Tibial nerve (tissue), 4 donors: ENCODE data around the gene TIGIT.

Source experiments
- CTCF ChIP-seq, 5 experiments: fragments of 200-600 bp in 3 of 5; fragments of 450-650 bp in 2 of 5; sonication (generic) in 3 of 5; IDR thresholded peaks; one replicate each; pipeline ENCODE4 v1.5.1; 2016 to 2019; ENCODE audit warnings: antibody characterized with exemption in 5 of 5, mild to moderate bottlenecking in 3 of 5, moderate library complexity in 2 of 5
- EP300 ChIP-seq, 2 donors: sonication (generic); formaldehyde crosslinking; IDR thresholded peaks; one replicate each; pipeline ENCODE4 v1.6.1; 2017; ENCODE audit warnings: antibody characterized with exemption in 2 of 2, mild to moderate bottlenecking in 1 of 2
- POLR2A ChIP-seq, 2 donors: fragments of 450-650 bp; IDR thresholded peaks; one replicate each; pipeline ENCODE4 v1.6.1; 2017; ENCODE audit warnings: antibody characterized with exemption in 2 of 2, mild to moderate bottlenecking in 2 of 2, moderate library complexity in 2 of 2

- no peak for TF ChIP-seq POLR2A (IDR thresholded peaks at IDR 0.05)
- no peak for TF ChIP-seq CTCF (IDR thresholded peaks at IDR 0.05)
- TF ChIP-seq EP300 (IDR thresholded peaks at IDR 0.05), result no peak
Measured at GRCh38 chr3:114272271-114272670, 21.6 kb upstream of the TIGIT start.
